GM12891 (cell line): ENCODE results near the gene CLCA2.

Experiments used
- POLR2AphosphoS5 ChIP-seq: IDR thresholded peaks from 2 replicates; pipeline ENCODE4 v1.6.1; 2011; ENCODE audit warnings: low read depth, low read length, control low read depth
- TAF1 ChIP-seq: IDR thresholded peaks from 2 replicates; pipeline ENCODE4 v1.6.1; 2011; ENCODE audit warnings: low read depth, low read length, control low read depth

- TF ChIP-seq POLR2AphosphoS5, result no peak
- TF ChIP-seq TAF1, result no peak
These were observed 48.2 kb downstream of the CLCA2 start for GRCh38 chr1:86472152-86472551.
